Right renal cortex interstitium (tissue), 3 donors: ENCODE measurements around the gene PACRG. TPM values are rescaled to one million over a fixed set of nuclear protein-coding genes. Genes with fewer than 3 reads are reported as not detected.
"Not testable (repeated sequence)": the region's sequence is repeated elsewhere in the genome, so short reads cannot be mapped to it uniquely, and the experiment has no call there.

Source experiments
- DNase-seq, 3 donors: peaks; one replicate each; pipeline ENCODE4 v3.0.0-alpha.2; 2013; ENCODE audit warnings: low read depth in 3 of 3, low spot score in 2 of 3
- polyA plus RNA-seq, 3 donors: library from polyadenylated mRNA; unstranded; fragments of 120-200 nt; gene quantifications; one replicate each; pipeline ENCODE4 v1.2.1, GENCODE V29; 2013; ENCODE audit not compliant: insufficient read length in 3 of 3

PACRG gene
- polyA plus RNA-seq, 3 donors: 14.0 to 20.8 (median 20.7) TPM

DNA sequence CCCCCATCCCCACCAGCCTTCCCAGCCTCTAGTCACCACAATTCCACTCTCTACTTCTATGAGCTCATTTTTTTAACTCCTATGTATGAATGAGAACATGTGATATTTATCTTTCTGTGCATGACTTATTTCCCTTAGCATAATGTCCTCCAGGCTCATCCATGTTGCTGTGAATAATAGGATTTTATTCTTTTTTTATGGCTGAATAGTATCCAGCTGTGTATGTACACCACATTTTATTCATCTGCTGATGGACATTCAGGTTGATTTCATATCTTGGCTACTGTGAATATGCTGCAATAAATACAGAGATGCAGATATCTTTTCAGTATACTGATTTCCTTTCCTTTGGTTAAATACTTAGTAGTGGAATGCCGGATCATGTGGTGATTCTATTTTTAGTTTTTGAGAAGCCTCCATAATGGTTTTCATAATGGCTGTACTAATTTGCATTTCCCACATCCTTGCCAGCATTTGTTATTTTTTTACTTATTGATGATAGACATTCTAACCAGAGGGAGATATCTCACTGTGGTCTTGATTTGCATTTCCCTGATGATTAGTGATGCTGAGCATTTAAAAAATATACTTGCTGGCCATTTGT is 194.9 kb downstream of the PACRG start:
- no peak for DNase-seq

DNA sequence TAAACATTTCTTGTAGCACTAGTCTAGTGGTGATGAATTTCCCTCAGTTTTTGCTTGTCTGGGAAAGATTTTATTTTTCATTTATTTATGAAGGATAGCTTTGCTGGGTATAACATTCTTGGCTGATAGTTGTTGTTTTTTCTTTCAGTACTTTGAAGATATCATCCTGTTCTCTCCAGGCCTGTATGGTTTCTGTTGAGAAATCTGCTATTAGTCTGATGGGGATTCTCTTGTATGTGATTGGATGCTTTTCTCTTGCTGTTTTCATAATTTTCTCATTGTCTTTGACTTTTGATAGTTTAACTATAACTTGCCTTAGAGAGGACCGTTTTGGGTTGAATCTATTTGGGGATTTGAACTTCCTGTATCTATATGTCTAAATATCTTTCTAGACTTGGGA is 207.1 kb downstream of the PACRG start:
- no peak for DNase-seq

DNA sequence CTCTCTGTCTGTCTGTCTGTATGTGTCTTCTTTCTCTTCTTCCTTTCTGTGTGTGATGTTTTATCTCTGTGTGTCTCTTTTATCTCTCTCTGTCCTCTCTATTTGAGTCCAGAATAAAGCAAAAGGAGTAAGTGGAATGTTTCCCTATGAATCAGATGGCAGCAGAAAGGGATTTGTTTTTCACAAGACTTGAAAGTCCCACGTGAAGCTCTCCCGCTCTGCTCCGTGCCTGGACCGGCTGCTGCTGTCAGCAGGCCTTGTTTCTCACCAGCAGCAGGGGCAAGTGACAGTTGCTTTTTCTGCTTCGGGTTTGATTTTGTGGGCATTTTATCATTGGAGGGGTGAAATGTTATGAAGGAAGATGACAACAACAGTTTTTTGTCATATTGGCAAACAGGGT is 212.7 kb downstream of the PACRG start:
- DNase-seq: no peak

DNA sequence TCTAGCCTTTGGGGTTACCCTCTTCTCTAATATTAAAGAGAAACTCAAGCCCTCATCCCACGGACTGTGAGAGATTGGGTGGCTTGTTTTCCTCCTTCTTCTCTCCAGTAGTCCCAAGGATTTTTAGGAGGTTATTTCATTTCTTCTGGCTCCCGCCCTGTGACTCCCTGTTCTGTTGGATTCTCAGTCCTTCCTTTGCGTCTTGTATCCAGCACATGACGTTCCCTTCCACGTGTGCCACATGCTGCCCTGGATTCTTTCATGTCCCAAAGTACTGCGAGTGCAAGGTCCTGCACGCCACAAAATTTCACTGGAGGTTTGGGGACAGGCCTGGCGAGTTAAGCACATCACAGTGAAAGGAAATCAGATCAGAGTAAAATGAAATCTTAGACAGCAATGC is 213.4 kb downstream of the PACRG start:
- DNase-seq: no peak

DNA sequence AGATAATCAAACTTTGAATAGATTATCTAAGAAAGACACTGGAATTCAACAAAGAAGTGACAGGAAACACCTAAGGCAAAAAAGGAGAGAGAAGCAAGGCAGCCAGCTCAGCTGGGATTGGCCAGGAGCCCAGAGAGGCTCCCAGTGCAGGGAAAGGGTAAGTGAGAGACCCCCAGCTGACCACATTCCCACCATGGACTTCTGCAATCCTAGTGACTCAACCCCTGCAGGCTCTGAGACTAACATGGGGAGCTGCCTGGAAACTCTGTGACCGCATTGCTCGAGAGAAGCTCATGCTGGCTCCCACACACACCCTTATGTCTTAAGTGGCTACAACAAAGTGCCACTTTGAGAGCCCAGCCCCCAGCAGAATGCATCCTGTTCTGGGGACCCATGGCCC is 215.1 kb downstream of the PACRG start:
- no peak for DNase-seq

DNA sequence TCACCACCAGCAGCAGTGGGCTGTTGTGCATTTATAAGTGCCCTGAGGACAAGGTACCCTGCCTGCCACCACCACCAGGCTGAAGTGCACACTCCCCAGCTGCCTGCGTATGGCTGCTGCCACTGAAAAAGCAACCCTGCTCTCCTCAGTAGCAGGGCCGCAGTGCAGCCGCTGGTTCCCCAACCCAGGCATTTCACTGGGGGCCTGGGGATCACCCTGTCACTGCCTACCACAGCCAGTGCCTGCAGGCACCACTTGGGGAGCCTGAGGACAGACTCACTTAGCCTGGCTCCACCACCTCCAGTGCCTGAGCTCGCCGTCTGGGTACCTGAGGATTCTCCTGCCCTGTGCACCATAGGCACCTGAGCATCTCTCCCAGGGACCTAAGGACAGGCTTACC is 215.6 kb downstream of the PACRG start:
- no peak for DNase-seq

DNA sequence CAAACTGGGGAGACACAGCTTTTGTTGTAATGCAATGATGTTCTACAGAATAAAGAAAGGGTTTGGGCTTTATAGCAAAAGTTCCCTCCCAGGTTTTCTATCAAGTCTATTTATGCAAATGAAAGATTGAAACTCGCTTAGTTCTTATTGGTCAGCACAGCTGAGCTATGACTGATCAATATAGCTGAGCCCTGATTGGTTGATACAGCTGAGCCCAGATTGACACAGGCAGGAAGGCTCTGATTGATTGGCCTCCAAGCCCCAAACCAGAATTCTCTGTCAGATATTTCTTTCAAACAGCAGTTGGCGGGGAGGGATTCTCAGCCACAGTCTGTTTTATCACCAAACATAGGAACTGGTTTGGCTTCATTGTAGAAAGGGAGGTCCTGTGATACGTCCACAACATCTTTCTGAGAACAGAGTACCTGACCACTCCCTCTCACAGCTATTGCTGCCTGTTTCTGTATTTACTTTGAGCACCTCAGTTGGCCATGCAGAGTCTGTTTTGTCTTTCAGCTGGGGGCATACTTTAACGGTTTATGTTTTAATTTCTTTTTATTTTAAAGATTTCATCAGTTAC is 223.5 kb downstream of the PACRG start:
- DNase-seq: no peak

DNA sequence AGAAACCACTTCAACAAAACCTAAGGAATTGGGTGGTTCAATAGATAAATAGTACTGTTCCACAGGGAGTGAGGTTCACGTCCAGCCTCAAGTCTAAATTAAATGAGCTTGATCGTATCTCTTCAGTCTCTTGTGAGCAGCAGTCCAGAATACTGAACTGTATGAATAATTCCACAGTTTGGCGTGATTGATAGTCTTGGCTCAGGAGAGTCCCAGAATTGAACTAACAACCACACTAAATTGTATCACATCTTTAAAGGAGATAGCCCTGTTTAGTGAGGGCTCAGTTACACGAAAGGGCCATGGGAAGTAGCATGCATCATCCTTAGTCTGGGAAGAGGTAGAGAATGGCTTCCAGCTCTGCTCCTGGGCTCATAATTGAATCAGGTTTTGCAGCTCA is 224.6 kb downstream of the PACRG start:
- no peak for DNase-seq

DNA sequence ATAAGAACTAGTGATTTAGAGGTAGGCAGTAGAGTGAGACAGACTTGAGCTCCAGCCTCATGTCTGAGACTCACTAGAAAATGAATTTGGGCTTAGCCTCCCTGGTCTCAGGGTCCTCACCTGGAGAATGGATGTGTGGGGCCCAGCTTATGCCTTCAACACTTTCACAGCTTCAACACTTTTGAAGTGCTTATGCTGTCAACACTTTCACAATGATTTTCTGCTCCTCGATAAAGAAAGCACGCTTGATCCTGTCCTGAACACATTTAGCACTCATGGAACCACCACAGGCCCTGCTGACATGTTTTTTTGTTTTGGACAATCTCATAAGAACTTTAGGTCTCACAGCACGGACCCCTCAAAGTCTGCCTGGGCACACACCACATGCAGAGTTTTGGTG is 229.3 kb downstream of the PACRG start:
- DNase-seq: no peak

DNA sequence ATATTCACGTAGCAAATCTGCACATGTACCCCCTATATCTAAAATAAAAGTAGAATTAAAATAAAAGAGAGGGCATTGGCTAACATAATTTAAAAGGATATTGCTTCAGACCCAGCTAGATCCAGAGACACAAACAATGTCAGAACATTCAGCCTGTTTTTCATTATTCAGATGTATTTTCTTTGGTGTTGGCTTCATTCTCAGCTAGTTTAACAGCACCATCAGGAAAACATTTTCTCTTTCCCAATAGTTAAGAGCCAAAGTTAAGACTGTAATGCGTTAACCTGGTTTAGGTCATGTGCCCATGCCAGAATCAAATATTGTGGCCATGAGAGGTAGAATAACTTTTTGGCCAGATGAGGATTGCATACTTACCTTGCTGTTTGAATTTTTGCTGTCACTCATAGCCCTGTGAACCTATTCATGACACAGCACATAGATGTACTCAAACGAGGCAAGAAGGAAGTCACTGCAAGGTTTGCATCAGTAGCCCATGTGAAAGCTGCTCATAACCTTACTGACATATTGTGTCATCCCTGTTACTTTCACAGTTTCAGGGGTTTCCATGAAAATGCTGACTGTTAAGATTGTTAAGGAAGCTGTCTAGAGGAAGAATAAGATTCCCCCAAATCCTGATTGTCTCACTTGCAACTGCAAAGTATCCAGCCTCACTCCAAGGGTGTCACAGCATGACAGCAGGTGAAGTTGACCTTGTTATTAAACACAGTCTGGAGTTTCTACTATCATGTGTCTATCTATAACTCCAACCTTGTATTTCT is 233.1 kb downstream of the PACRG start:
- no peak for DNase-seq

DNA sequence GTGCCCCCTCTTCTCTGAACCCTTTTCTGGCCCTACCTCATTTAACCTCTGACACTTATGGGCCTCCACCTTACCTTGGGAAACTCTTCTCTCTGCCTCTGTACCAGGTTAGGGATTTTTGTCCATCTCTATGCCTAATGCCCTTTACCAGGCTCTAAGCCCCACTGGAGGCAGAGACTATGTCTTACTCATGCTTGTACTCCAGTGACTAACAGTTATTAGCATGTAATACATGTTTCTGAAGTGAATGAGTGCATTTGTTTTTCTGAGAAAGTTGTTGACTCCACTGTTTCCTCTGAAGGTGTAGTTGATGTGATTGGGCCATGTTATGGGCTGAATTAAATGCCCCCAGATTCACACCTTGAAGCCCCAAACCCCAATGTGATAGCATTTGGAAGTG is 234.3 kb downstream of the PACRG start:
- DNase-seq: no peak

DNA sequence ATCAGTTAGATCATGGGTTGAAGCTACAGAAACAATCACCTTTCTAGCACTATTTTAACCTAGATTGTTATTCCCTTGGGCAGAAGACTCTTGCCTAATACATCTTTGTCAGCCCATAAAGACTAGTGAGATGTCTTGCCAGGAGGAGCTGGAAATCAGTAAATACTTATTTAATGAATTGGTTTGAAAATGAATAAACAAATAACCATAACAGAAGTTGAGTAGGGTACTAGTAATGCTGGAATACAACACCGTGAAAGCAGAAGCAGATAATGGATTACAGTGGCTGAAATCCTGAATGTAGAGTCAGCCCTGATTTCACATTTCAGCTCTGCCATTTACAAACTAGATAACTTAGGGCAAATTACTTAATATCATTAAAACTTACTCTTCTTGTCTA is 236.1 kb downstream of the PACRG start:
- DNase-seq: no peak

DNA sequence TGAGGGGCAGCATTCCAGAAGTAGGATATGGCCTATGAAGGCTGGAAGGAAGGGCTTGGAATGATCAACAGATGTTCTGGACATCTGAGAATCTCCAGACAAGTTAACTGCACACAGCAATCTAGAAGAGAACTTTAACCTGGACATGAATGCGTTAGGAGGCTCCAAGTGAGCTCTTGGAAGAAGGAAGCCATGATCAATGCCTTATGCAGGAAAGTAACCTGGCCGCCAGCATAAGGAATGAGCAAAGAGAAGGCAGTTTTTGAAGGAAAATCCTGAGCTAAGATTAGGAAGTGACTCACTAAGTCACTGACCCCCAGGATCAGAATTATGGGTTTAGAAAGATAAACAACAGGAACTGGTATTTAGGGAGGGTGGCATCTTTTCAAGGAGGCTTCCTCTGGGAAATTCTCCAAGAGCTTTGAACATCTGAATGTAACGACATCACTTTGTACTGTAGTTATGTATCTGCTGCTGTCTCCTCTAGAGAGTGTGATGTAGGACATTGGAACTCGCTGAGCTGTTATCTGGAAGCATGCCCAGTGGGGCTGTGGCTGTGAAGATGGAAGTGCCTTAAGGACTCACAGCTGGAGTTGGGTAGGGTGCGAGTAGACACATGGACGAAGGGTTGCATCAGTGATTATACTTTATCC is 236.8 kb downstream of the PACRG start:
- DNase-seq: no peak

DNA sequence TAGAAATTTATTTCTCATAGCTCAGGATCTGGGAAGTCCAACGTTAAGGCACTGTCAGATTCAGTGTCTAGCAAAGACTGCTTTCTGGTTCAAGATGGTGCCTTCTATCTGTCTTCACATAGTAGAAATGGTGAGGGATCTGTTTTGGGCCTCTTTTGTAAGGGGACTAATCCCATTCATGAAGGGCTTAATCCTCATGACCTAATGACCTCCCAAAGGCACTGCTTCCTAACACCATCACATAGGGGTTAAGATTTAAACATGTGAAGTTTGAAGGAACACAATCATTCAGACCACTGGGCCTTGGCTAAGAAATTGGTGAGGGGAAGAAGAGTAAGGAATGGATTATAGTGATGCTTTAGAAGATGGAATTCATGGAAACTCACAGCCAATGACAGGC is 237.6 kb downstream of the PACRG start:
- no peak for DNase-seq

DNA sequence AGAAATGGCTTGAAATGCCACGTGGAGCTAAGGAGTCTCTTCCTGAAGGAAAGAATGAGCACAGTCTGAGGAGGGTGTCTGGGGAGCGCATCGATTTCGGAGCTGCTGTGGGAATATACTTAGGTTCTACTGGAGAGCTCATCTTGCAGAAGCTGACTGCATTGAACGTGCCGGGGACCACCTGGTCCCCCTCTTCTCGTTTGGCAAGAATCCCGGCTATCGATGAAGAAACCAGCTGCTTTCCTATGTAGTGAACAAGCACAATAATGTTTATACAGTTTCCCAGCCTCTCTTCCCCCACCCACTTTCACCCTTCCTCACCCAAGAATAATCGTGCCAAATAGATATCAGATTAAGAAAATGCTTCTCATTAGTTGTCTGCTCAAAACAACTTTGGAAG is 242.5 kb downstream of the PACRG start:
- DNase-seq: no peak

DNA sequence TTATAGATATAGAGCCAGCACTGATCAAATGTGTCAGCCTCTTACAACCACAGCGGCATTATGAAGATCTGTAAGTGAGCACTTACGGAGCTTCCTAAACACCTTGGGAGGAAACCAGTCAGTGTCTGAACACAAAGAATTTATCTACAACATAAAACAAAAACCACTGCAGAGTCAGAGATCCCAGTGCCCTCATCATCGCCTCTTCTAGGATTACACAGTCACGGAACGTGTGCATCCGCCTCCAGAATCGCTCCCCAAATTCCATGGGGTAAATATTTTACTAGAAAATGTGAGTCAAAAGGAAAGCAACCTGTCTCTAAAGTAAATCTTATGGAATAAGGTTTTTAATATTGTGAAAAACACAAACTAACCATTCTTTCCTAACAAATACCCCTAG is 243.6 kb downstream of the PACRG start:
- no peak for DNase-seq

DNA sequence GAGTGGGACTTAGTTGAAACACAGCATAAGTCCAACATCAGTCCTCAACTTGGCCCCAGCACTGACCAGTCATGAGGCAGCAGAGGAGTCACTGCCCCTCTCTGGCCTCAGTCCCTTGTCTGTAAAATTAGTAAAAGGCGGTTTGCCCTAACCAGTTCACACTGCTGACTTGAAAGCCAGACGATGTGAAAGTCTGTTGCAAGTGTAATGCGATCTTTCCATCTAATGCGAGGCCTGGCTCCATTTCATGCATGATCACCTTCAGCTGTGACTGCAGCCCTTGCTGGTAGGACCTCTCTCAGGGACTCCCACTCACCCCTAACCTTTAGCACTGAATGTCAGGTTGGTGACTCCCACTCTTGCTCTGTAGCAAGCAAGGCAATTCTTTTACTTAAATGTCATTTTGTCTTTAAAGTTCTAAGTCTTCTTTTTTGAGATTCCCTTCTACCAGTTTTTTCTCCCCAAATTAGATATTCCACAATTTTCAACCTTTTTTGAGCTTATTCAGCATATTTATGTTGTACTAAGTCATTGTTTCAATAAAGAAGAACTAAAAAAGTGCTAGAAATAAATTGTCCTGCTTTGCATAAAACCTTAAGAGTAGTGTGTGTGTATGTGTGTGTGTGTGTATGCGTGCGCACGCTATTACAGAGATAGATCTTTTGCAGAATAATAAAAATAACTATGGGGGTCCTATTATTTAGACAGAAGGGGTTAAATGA is 245.5 kb downstream of the PACRG start:
- peak; percentile 65 to 78 (median 66) for DNase-seq

DNA sequence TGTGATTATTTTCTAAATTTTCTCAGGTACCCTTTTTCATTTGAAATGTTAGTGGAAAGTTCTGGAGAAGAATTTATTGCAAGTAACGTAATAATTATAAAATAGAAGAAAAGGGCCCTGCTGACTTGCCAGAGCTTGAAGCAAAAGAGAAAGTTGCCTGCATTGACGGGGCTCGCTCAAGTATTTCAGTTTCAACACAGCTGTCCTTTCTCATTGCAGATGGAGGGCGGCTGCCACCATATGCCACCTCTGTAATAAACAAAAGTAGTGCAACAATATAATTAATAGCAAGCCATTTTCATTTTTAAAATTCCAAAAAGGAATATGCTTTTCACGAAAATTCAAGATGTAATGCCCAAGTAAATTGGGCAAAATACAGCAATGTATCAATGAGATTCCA is 246.2 kb downstream of the PACRG start:
- DNase-seq: no peak

DNA sequence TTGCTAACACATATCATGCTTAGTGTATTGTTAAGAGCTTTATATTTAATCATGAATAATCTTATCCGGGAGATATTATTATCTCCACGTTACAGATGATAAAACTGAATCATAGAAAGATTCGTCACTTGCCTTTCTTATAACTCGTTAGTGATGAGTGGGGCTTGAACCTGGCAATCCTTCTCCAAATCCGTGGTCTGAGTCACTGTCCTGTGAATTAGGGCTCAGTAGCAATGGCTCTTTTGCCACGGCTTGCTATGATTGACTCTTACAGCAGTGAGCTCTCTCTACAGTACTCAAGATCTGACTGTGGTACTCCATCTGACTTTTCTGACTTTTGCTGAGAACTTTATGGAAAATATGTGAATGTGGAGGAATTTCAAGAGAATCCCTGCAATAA is 246.9 kb downstream of the PACRG start:
- no peak for DNase-seq

DNA sequence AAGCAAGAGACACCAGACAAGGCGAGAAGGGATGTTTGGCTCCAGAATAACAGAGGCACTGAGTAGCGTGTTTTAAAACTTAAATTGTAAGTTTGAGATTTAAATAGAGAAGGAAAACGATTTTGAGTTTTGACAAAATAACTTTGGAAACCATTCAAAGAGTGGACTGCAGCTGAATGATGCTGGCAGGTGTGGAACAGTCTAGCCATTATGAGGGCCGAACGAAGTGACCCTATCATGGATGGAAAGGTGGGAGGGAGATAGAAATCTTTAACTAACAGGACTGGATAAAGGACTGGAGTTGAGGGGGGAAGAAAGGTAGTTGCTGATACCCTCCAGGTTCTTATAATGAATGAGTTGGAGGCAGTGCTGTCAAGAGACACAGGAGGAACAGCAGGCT is 248.4 kb downstream of the PACRG start:
- no peak for DNase-seq

DNA sequence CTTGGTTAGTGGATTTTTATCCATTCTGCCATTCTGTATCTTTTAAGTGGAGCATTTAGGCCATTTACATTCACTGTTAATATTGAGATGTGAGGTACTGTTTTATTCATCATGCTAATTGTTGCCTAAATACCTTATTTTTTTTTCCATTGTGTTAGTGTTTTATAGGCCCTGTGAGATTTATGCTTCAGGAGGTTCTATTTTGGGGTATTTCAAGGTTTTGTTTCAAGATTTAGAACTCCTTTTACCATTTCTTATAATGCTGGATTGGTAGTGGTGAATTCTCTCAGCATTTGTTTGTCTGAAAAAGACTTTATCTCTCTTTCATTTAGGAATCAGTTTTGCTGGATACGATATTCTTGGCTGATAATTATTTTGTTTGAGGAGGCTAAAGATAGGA is 255.5 kb downstream of the PACRG start:
- DNase-seq: not testable (repeated sequence)
